Panc1 (cell line): ENCODE measurements around the gene SNX9. TPM values are rescaled to one million over a fixed set of nuclear protein-coding genes. Genes with fewer than 3 reads are reported as not detected.

ENCODE experiments used
- ATAC-seq: fragments of 200-7000 bp; cut with Tn5 transposase; 2 replicates; pipeline ENCODE4 v1.9.1; 2020; ENCODE audit warnings: mild to moderate bottlenecking, moderate library complexity
- BruUV-seq: library from RNA; stranded (reverse); fragments of 400-500 nt; replicated peaks from 2 replicates; lab custom pipeline; 2021; lab: Mats Ljungman, UMichigan
- CTCF ChIA-PET: fragments of 300-600 bp; sonication (Branson Sonifier 250); formaldehyde crosslinking; loops from one replicate; lab custom pipeline; 2022; ENCODE audit warnings: antibody characterized with exemption; lab: Charles Lee
- POLR2A ChIA-PET: fragments of 300-600 bp; sonication (Branson Sonifier 250); formaldehyde crosslinking; loops from one replicate; lab custom pipeline; 2022; ENCODE audit warnings: antibody characterized with exemption; lab: Charles Lee
- DNase-seq: peaks from one replicate; pipeline ENCODE4 v3.0.0-alpha.2; 2010; ENCODE audit warnings: low read depth, low spot score
- H3K27ac ChIP-seq: 2 replicates; pipeline ENCODE4 v1.5.1; 2011; ENCODE audit warnings: mild to moderate bottlenecking, low read length, inconsistent platforms
- H3K27me3 ChIP-seq: fragments of 200-500 bp; sonication (Bioruptor generic); 2 replicates; pipeline ENCODE4 v1.6.0; 2014; ENCODE audit warnings: low read length, inconsistent platforms; ENCODE audit not compliant: control insufficient read depth, insufficient read depth
- H3K36me3 ChIP-seq: fragments of 200-500 bp; sonication (Bioruptor generic); 2 replicates; pipeline ENCODE4 v1.5.1; 2014; ENCODE audit warnings: inconsistent platforms, mild to moderate bottlenecking, low read length, moderate library complexity; ENCODE audit not compliant: control insufficient read depth, insufficient read depth
- H3K4me1 ChIP-seq: 2 replicates; pipeline ENCODE4 v1.5.1; 2011; ENCODE audit warnings: inconsistent platforms, mild to moderate bottlenecking, low read length, moderate library complexity; ENCODE audit not compliant: control insufficient read depth, insufficient read depth
- H3K4me3 ChIP-seq, 2 experiments: 2 replicates each; pipeline ENCODE4 v1.5.1; 2011 to 2012; ENCODE audit warnings: low read depth in 2 of 2, low read length in 2 of 2, mild to moderate bottlenecking in 2 of 2, inconsistent platforms in 1 of 2, moderate library complexity in 1 of 2
- H3K9me3 ChIP-seq: fragments of 200-500 bp; sonication (Bioruptor generic); 2 replicates; pipeline ENCODE4 v1.5.1; 2014; ENCODE audit warnings: low read depth, mild to moderate bottlenecking, inconsistent platforms, low read length, moderate library complexity; ENCODE audit not compliant: control insufficient read depth, insufficient read depth
- POLR2AphosphoS5 ChIP-seq: IDR thresholded peaks from 2 replicates; pipeline ENCODE4 v1.6.1; 2012; ENCODE audit warnings: mild to moderate bottlenecking, low read depth, low read length, moderate library complexity
- SIN3A ChIP-seq: IDR thresholded peaks from 2 replicates; pipeline ENCODE4 v1.6.1; 2012; ENCODE audit warnings: low read depth, mild to moderate bottlenecking, low read length, moderate library complexity, borderline replicate concordance; ENCODE audit not compliant: insufficient read depth
- TCF7L2 ChIP-seq: IDR thresholded peaks from 2 replicates; pipeline ENCODE4 v1.6.1; 2011; ENCODE audit warnings: mild to moderate bottlenecking, low read depth, low read length, inconsistent platforms
- in situ Hi-C: cut with HindIII; loops from 2 replicates; pipeline ENCODE4 v1.10.0; 2016; ENCODE audit warnings: low sequenced_read_pairs, low pct_unique_long_range_greater_than_20kb
- intact Hi-C: fragments of 100-400 bp; cut with micrococcal nuclease; formaldehyde crosslinking; loops from one replicate; pipeline ENCODE4 v1.10.0; 2022; ENCODE audit not compliant: unreplicated experiment
- total RNA-seq: library from RNA; stranded (reverse); gene quantifications from one replicate; pipeline ENCODE4 v1.2.1, GENCODE V29; 2021; ENCODE audit not compliant: unreplicated experiment
- TF ChIP-seq, protein P1 (sequence below): fragments of 450-650 bp; IDR thresholded peaks from 2 replicates; pipeline ENCODE4 v1.5.1; 2017; ENCODE audit warnings: mild to moderate bottlenecking
- TF ChIP-seq, protein P2 (sequence below), 2 experiments: IDR thresholded peaks; 2 replicates each; pipeline ENCODE4 v1.6.1; 2011 to 2012; ENCODE audit warnings: low read depth in 2 of 2, control low read depth in 1 of 2, low read length in 1 of 2, mild to moderate bottlenecking in 1 of 2, moderate library complexity in 1 of 2; ENCODE audit not compliant: insufficient read depth in 1 of 2

The SNX9 gene
- total RNA-seq, 1 experiment from 2014 or later, result 46.0 TPM

DNA sequence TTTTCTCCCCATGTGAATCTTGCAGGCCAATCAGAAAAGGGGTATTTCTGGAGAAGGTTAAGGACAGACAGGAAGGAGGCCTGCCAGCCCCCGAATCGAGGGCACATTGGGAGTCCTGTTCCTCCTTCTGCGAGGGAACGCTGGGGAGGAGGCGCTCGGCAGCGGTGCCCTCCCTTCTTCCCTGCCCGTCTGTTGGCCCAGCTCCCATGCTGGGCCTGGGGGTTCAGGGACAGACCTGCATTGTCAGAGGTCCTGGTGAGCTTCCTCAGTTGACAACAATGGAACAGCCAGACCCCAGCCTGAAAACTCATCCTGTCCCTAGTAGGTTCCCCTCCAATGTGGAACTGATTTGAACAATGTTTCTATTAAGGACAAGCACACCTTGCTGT is 143.5 kb downstream of the SNX9 start:
- Histone ChIP-seq H3K4me1 (peaks cover 6% of the 10 kb centered on the region), H3K27me3 (no peaks in the 10 kb centered on the region), H3K4me3 (no peak overlapping the region), H3K27ac (no peak overlapping the region), H3K36me3 (no peaks in the 10 kb centered on the region), H3K9me3 (no peaks in the 10 kb centered on the region)
- ChIA-PET CTCF (no interaction called here), POLR2A (no interaction called here)
- intact Hi-C loops (no loop called here), in situ Hi-C loops (no loop called here)
- no TSS peak for BruUV-seq
- DNase-seq, result no peak
- no peak for ATAC-seq
- TF ChIP-seq, protein P1, sequence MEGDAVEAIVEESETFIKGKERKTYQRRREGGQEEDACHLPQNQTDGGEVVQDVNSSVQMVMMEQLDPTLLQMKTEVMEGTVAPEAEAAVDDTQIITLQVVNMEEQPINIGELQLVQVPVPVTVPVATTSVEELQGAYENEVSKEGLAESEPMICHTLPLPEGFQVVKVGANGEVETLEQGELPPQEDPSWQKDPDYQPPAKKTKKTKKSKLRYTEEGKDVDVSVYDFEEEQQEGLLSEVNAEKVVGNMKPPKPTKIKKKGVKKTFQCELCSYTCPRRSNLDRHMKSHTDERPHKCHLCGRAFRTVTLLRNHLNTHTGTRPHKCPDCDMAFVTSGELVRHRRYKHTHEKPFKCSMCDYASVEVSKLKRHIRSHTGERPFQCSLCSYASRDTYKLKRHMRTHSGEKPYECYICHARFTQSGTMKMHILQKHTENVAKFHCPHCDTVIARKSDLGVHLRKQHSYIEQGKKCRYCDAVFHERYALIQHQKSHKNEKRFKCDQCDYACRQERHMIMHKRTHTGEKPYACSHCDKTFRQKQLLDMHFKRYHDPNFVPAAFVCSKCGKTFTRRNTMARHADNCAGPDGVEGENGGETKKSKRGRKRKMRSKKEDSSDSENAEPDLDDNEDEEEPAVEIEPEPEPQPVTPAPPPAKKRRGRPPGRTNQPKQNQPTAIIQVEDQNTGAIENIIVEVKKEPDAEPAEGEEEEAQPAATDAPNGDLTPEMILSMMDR, result no peak
- TF ChIP-seq POLR2AphosphoS5 (no peak), TCF7L2 (no peak), SIN3A (no peak)
- TF ChIP-seq, protein P2, sequence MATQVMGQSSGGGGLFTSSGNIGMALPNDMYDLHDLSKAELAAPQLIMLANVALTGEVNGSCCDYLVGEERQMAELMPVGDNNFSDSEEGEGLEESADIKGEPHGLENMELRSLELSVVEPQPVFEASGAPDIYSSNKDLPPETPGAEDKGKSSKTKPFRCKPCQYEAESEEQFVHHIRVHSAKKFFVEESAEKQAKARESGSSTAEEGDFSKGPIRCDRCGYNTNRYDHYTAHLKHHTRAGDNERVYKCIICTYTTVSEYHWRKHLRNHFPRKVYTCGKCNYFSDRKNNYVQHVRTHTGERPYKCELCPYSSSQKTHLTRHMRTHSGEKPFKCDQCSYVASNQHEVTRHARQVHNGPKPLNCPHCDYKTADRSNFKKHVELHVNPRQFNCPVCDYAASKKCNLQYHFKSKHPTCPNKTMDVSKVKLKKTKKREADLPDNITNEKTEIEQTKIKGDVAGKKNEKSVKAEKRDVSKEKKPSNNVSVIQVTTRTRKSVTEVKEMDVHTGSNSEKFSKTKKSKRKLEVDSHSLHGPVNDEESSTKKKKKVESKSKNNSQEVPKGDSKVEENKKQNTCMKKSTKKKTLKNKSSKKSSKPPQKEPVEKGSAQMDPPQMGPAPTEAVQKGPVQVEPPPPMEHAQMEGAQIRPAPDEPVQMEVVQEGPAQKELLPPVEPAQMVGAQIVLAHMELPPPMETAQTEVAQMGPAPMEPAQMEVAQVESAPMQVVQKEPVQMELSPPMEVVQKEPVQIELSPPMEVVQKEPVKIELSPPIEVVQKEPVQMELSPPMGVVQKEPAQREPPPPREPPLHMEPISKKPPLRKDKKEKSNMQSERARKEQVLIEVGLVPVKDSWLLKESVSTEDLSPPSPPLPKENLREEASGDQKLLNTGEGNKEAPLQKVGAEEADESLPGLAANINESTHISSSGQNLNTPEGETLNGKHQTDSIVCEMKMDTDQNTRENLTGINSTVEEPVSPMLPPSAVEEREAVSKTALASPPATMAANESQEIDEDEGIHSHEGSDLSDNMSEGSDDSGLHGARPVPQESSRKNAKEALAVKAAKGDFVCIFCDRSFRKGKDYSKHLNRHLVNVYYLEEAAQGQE (IDR thresholded peaks at IDR 0.05; ENCODE audit: insufficient read depth in 1 of 2, low read depth in 2 of 2, low read length in 1 of 2), result no peak

DNA sequence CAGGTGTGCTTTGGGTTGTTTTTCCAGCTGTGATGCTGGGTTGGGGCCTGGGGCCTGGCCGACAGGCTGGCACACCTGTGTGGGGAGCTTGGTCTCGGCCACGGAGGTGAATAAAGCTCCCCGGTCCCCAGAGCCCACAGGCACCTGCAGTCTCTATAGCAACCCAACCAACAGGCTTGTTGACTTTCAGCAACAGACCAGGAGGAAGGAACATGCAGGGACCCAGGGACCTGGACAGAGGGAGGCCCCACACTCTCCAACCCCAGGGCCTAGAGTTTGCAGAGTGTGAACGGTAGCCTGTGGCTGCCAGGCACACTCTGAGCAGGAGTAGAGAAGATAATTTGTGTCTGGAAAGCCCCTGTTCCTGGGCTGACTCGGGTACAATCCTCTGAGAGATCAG is 144.0 kb downstream of the SNX9 start:
- no peak overlapping the region for H3K4me3 ChIP-seq
- no peaks in the 10 kb centered on the region for H3K9me3 ChIP-seq
- H3K27me3 ChIP-seq, result no peaks in the 10 kb centered on the region
- no peaks in the 10 kb centered on the region for H3K36me3 ChIP-seq
- intact Hi-C loops, result no loop called here
- DNase-seq, result no peak
- H3K27ac ChIP-seq, result no peak overlapping the region
- TF ChIP-seq, protein P1, result no peak
- TF ChIP-seq SIN3A, result no peak
- TF ChIP-seq, protein P2 (IDR thresholded peaks at IDR 0.05; ENCODE audit: insufficient read depth in 1 of 2, low read depth in 2 of 2, low read length in 1 of 2), result no peak
- TF ChIP-seq POLR2AphosphoS5, result no peak
- TF ChIP-seq TCF7L2, result no peak
- ATAC-seq, result peak; percentile 50; the same call in 1 of the 2 replicates
- in situ Hi-C loops, result no loop called here
- no TSS peak for BruUV-seq
- H3K4me1 ChIP-seq, result peaks cover 6% of the 10 kb centered on the region
- POLR2A ChIA-PET, result no interaction called here
- CTCF ChIA-PET, result no interaction called here
